ENCODE data around the gene PPP2R1A.

The PPP2R1A gene

GRCh38 chr19:52189735-52190486 lies at the start of gene PPP2R1A:
Gene PPP2R1A, plus strand, starts transcription at chr19:52190052. Its CDS starts 45 bp downstream, at chr19:52190097.
- DNase-seq, result peak; percentile 100

DNA sequence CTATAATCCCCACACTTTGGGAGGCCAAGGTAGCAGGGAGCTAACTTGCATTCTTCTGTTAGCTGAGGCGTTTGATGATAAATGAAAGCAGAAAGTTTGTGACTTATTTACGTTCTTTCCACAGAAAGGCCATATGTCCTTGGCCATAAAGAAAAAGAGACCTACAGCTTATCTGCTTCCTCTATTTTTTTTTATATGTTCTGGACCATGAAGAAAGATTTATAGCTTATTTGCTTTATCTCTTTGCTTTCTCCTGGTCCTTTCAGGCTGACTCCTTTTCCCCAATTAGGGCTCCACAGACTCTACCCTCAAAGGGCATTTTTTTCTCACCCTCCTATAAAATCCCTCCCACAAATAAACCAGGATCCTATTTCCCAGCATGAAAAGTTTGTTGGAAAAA lies 48.6 kb upstream of the PPP2R1A start:
- no peak for DNase-seq

GRCh38 chr19:52142001-52142595 lies 47.8 kb upstream of the PPP2R1A start:
- no peak for DNase-seq

GRCh38 chr19:52148256-52148655 lies 41.6 kb upstream of the PPP2R1A start:
- DNase-seq, result no peak

- no peak for DNase-seq
These were observed 34.1 kb upstream of the PPP2R1A start for GRCh38 chr19:52155596-52156359.

DNA sequence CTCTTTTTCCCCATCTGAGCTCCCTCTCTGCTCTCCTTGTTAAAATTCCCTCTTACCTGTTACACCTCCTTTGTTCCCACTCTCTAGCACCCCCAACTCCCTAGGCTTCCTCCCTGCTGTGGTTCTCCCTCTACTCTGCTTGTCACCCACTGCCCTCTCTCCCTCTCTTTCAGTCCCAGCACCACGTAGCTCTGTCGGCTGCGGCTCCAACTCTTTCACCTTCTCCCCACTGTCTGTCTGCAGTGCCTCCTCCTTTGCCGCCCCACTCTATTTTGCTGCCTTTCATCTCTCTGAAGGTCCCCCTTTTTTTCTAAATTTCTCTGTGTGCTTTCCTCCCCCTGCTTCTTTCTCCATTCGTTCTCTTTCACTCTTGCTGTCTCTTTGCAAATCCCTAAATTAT lies 19.5 kb upstream of the PPP2R1A start:
- no peak for DNase-seq

- no peak for DNase-seq
These were observed 19.0 kb upstream of the PPP2R1A start for GRCh38 chr19:52170863-52171320.

DNA sequence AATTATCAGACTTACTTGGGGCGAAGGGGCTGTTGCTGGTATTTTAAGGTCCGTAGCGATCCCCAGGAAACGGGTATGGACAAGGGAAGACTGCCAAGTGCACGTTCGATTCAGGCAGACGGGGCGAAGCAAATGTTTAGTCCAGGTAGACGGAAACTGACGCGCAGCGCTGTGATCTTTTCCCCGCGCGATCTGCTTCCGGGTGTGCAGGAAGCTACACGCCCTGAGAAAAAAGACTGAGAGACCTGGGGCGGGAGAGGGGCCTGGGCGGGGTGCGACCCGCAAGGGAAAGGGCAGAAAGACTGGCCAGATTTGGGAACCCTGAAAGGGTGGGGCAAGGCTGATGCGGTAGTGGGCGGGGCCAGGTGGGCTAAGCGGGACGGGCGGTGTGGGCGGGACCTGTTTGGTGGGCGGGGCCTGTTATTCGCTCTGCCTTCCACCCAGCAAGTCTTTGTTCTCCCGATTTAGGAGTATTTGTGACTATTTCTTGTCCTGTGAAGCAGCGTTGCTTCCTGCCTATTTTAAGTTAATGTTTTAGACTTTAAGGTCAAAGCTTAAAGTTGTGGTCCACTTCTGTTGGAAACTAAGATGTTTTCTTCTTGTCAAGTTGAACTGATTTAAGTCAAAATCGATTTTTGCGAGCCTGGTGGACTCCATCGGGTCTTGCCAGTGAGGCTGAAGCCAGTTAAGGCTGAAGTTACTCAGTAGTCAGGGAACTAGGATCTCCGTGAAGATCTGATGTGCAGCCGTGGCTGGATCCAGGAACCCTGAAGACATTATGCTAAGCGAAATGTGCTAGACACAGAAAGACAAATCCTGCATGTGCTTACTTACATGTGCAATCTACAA lies 18.3 kb upstream of the PPP2R1A start, which contains the start of gene ZNF836:
TSS of gene ZNF836 (minus strand) at position 301 of the 849 bp plus-strand sequence. CDS start 3,549 bp downstream, outside the sequence.
- DNase-seq, result peak in 1 of 2 experiments; percentile 34

DNA sequence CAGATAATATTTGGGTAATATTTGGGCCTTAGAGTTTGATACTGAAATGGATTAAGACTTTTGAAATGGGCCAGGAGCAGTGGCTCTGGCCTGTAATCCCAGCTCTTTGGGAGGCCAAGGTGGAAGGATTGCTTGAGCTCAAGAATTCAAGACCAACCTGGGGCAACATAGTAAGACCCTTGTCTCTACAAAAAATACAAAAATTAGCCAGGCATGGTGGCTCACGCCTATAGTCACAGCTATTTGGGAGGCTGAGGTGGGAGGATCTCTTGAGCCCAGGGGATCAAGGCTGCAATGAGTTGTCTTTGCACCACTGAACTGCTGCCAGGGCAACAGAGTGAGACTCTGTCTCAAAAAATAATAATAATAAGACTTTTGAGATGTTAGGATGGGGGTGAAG lies 17.5 kb upstream of the PPP2R1A start:
- no peak for DNase-seq

GRCh38 chr19:52176574-52176973 lies 13.3 kb upstream of the PPP2R1A start:
- DNase-seq, result no peak

DNA sequence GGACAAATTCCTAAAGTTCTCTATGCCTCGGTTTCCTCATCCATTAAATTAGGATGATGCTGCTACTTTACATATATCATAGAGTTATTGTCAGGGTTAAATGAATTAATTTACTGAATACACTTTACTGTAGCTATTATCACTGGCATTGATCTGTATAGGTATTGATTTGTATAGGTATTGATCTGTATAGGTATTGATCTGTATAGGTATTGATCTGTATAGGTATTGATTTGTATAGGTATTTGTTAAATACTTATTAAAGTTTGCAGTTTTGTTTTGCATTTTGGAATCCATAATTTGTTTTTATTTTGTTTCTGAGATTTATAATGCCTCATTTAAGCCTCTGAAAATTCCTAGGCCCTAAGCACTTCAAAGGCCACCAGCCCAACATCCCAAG lies 2.4 kb upstream of the PPP2R1A start:
- DNase-seq, result no peak

- DNase-seq, result peak; percentile 61 to 86
These were observed 774 bp upstream of the PPP2R1A start for GRCh38 chr19:52188822-52189734.

DNA sequence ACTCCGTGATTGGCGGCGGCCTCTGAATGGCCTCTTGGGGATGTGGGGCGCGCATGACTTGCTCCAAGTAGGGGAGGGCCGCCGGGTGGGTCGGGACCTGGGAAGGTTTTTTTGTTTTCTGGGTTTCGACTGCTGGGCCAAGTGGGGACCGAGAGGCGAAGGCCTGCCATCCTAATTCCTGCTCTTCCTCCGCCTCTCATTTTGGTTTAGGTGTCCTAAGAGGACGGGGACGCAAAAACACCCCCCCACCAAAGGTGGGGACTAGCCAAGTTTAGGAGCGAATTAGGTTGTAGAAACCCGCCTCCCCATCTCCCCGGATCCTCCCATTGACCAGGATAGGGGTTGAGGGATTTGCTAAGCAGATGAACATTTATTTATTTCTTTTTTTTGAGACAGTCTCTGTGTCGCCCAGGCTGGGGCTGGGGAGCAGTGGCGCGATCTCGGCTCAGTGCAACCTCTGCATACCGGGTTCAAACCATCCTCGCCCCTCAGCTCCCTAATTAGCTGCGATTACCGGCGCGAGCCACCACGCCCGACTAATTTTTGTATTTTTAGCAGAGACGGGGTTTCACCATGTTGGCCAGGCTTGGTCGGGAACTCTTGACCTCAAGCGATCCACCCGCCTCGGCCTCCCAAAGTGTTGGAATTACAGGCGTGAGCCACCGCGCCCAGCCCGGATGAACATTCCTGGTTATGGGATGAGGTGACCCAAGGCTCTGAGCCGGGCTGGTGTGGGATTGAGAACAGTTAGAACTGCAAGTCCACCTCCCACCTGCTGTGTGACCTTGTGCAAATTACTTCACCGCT lies 838 bp downstream of the PPP2R1A start:
- peak in 1 of 2 experiments; percentile 50 for DNase-seq

- DNase-seq, result no peak
These were observed 1.5 kb downstream of the PPP2R1A start for GRCh38 chr19:52191389-52191788.

DNA sequence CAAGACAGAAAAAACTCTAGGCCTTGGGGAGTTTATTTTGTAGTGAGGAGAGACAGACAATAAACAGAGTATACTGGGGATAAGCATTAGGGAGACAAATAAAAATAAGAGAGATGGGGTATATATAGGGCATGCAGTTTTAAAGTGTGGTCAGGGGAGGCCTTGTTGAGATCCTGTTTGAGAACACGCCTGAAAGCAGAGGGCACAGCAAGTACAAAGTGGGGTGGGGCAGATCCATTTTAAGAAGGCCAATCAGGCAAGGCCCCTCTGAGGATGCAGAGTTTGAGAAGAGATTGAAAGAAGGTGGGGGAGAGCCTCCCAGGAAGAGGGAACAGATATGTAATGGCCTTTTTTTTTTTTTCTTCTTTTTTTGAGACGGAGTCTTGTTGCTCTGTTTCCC lies 2.1 kb downstream of the PPP2R1A start:
- DNase-seq, result no peak

DNA sequence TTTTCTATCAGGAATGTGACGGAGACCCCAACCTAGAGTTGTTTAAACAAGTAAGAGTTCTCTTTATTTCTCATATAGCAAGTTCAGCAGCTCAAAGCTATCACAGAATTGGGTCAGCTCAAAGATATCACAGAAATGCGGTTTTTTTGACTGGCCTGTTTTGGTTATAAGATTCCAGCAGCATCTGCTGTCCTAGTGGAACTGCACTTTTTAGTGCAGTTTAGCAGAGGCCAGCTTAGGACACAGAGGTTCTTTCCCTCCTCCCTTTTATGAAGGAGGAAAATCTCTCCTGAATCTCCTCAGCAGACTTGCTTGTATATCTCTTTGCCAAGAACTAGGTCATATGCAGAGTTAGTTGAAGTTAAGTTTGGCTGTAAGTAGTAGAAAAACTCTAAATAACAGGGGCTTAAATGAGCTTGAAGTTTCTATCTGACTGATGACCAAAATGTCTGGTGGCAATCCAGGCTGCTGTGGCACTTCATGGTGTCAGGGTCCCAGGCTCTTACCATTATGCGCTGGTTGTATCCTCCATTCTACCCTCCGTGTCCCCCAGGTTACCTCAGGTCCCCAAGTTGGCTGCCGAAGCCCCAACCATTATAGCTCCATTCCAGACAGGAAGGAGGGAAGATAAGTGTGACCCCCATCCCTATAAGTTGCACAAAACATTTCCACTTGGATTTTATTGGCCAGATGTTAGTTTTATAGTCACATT lies 6.6 kb downstream of the PPP2R1A start:
- no peak for DNase-seq

GRCh38 chr19:52197964-52198363 lies 8.1 kb downstream of the PPP2R1A start:
- no peak for DNase-seq

GRCh38 chr19:52198678-52199077 lies 8.8 kb downstream of the PPP2R1A start:
- DNase-seq, result no peak

GRCh38 chr19:52200044-52200443 lies 10.2 kb downstream of the PPP2R1A start:
- DNase-seq, result no peak

Data from NCI-H446 (cell line).